HG02981 (cell line): ENCODE measurements around the gene VPS13D.

Experiments
- ATAC-seq: cut with Tn5 transposase; IDR thresholded peaks from one replicate; pipeline ENCODE4 v1.9.1; 2021; ENCODE audit warnings: mild to moderate bottlenecking, moderate library complexity; ENCODE audit not compliant: unreplicated experiment

VPS13D gene

DNA sequence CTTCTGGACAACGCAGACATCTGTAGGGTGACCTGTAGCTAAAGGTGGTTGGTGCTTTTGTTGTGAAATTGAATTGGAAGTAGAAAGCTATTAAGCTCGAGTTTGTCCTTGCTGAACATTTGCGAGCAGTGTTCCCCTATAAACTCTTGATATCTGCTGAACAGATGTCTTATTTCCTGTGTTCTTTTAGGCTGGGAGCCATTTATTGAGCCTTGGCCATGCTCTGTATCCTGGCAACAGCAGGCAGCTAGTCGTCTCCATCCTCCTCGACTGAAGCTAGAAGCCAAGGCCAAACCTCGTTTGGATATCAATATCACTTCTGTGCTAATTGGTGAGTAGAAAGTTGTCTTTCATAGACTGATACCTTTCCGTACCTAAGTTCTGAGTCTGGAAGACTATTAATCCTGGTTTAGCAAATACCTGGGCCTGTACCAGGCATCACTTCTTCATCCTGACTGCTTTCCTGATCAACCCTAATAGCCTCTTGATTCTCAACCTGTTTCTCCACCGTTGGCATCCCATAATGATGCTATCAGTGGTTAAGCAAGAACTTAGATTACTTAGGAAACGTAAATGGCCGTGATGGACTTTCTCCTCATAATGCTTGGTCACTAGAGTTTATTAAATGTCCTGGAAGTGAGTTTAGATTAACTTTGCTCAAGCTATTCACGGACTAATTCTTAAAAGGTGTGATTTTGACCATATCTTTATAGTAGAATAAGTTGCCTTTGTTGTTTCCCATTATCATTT is 103.4 kb downstream of the VPS13D start:
- ATAC-seq = no peak

DNA sequence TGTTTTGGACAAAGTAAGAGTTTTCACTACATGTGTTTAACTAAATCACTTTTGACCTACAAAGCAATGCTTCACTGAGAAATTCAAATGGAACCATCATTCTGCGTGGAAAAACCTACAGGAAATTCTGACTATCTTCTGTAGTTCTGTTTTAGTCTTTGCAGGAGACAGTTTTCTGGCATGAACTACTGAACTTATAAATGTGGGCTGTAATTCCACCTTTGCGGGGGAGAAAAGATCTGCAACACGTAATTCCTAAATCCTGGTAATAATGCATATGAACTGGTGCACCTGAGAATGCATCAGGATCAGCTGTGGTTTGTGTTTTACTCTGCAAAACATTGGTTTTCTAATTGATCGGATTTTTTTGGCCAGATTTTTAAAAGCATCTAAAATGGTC is 106.0 kb downstream of the VPS13D start:
- ATAC-seq = no peak

DNA sequence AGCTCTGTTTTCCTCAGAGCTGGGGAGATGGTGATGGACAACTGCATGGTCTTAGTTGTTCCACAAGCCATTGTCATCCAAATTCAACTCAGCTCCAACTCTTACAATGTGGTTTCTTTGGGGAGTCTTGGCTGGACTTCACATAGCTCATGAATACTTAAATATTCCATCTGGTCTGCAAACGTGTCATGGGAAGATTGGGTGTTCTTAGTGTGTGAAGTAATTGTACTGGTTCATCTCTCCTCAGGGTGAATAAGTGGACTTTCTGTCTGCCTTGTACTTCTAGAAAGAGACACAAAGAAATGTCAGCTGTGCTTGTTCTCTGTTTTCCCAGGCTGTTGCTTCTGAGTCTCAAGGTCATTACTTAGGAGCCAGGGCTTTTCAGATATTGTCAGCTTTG is 106.6 kb downstream of the VPS13D start:
- ATAC-seq = no peak

DNA sequence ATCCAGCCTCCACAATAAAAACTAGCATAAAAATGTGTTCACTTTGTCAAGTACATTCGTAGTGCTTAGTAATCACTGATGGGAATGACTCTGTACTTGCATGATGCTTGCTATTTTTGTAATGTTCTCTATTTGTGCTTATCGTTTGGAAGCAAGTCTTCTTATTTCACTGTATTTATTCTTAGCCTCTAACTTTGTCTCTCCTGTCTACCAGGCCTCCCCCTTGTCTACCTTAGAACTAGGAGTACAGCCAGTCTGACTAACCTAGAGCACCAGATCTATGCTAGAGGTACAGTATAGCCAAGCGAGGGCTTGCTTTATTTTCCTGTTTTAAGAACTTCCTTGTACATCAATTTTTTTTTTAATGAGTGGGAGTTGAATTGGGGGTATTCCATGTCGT is 108.2 kb downstream of the VPS13D start:
- ATAC-seq = no peak

DNA sequence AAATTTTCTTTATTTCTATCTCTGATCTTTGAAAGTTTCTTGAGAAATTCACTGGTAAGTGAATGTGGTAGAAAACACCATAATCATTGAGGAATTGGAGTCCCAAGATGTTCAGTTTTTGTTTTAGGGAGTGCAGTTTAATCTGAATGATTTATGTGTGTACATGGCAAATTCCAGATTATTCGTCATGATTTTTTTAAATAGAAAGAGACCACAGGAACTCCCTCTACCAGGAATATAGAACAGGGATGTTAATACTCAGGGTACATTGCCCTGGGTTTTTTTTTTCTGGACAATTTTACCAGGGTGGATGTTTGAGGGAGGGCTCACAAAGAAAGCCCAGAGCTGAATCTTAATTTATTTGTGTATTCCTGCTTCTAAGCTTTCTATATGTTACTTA is 109.0 kb downstream of the VPS13D start:
- no peak for ATAC-seq

DNA sequence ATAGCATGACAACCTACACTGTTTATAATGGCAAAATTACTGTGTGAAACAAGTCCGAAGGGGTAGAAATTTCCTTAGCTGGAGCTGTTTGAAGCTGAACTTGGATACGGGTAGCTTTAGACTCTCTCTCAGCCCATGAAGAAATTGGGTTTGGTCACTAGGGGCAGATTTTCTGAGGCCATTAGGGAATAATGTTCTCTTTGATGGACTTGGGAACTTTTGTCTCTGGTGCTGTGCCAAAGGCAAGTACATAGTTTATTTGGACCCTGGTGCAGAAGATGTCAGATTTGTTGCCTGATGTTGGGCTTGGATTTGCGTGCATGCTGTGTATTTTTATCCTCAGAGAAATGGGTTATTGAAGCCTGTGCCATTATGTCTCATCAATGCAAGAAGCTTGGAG is 109.6 kb downstream of the VPS13D start:
- no peak for ATAC-seq

DNA sequence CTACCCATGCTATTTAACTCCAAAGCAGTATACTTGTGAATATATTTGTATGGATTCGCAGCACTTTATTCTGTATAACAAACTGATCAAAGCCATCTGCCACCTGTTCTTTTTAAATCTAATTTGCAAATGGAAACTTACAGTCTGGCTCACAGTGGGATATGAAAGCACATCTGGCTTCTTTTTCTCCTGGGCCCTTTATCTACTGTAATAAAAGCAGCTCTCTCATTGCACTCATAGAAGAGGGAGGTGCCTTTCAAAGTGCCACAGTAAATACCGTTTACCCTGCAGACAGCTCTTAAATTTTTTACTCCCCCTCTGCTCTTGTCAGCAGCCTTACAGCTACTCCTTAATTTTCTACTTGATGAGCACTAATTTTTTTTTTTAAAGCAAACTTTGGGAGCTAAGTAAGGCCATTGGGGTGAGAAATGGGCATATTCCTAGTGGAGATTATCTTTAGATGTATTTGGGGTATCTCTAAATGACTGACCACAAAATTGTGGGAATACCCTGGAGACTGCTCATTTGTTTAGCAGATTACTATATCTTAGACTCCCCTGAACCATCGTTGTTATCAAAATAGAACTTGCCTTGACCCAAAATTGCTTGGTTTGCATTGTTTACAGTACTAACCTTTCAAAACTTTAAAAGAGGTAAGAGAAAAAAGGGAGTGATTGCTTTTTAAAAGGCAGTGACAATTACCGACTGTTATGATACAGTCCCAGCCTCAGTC is 110.1 kb downstream of the VPS13D start:
- no peak for ATAC-seq

DNA sequence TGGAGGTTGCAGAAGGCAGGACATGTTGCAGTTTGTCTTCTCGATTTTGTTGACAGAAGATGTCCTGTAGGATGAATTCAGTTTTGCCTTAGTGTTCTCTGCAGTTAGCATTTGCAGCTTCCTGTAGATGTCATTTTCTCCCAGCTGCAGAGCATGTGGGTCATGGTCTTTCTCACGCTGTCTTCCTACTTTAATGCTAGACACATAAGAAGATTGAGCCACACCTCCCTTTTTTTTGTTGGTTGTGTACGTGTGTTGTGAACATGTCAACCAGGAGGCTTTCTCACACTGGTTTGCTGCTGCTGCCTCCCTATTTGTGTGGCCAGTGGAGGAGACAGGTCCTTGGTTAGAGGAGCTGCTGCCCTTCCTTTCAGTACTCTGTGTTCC is 110.7 kb downstream of the VPS13D start:
- ATAC-seq = no peak

DNA sequence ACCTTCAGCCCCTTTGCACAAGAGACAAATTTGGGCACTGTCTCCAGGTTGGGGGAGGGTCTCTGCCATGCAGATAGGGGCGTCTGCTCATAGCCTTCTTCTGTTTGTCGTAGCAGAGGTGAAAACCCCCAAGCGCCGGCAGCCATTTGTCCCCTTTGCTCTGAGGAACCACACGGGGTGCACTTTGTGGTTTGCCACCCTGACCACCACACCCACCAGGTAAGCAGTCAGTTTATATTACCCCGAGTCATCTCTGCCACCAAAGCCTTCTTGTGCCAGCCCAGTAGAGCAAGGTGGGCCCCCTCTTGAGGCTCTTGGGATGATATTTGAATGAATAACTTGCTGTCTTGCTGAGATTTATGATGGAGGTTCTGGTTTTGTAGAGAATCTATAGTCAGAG is 111.8 kb downstream of the VPS13D start:
- no peak for ATAC-seq

DNA sequence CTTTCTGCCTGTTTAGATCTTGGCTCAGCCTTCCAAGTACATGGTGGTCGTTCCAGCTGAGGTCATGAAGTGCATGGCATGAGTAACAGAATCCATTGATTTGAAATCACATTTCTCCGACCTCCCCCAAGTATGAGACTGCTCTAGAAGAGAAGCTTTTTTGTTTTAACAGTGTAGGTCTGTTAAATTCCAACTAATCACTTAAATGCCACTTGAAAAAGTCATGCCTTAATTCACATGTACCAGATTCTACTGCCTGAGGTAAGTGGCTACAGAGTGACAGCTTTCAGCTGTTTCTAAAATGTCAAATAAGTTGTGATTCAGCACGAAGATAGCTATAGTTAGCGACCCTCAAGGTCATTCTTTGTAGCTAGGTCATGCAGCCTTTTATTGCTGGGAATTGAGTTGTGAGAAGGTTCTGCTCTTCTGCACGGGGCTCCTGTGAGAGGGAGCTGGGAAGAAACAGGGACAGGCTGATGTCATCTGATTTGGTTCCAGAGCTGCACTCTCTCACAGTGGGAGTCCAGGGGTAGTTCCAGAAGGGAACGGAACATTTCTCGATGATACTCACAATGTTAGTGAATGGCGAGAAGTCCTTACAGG is 112.7 kb downstream of the VPS13D start:
- no peak for ATAC-seq

DNA sequence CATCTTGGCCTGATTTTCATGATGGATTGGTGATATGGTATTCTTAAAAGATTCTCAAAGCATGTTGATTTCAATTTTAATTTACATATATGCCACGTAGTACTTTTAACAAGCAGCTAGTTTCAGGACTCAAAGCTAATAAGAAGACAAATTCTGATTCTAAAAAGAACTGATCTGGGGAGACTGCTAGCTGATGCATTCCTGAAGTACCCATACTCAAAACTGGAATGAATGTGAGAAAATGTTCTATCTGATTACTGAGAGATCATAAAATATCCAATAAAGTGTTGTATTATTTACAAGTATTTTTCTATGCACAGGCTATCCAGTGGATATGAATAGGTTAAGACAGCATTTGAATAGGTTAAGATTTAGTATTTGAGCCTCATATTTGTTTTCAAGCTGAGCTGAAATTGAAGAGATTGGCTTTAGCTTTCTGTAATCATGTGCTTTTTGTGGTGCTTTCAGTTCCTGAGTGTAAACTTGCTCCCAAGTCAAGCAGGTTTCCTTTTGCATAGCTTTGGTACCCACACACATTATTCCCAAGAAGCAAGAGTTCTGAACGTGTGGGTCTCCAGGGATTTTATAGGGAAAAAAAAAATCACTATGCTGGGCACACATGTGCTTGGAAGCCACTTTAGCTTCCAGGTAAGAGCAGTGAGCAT is 114.1 kb downstream of the VPS13D start:
- no peak for ATAC-seq

DNA sequence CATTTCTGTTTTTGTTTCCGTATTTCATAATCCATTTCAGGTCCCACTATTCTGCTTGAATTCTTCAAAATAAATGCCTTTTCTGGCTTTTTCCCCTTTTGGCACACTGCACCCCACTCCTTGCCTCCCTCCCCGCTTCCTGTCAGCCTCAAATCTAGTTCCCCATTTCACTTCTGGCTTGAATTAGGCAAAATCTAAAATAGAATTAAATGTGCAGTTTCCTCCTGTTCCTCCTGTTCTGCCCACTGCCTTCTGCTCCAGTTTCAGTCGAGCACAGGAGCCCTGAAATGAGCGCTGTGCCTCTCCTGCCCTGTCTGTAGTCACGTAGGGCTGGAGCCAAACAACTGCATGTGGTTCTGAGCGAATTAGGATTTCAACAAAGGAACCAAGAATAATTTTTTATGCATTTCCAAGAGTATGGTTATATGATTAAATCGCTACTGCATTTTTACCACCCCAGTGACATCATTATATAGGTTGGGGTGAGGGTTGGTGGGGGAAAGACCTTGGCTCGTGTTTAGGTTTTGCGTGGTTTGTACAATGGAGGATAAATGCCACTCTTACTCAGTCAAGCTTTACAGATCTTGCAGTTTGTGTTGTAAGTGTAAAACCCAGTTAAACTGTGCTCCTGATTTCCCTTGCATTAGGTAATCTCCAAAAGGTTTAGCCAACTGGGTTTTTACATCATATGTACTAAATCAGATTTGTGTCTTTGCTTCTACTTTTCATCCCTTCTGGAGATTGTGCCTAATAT is 114.9 kb downstream of the VPS13D start:
- no peak for ATAC-seq

DNA sequence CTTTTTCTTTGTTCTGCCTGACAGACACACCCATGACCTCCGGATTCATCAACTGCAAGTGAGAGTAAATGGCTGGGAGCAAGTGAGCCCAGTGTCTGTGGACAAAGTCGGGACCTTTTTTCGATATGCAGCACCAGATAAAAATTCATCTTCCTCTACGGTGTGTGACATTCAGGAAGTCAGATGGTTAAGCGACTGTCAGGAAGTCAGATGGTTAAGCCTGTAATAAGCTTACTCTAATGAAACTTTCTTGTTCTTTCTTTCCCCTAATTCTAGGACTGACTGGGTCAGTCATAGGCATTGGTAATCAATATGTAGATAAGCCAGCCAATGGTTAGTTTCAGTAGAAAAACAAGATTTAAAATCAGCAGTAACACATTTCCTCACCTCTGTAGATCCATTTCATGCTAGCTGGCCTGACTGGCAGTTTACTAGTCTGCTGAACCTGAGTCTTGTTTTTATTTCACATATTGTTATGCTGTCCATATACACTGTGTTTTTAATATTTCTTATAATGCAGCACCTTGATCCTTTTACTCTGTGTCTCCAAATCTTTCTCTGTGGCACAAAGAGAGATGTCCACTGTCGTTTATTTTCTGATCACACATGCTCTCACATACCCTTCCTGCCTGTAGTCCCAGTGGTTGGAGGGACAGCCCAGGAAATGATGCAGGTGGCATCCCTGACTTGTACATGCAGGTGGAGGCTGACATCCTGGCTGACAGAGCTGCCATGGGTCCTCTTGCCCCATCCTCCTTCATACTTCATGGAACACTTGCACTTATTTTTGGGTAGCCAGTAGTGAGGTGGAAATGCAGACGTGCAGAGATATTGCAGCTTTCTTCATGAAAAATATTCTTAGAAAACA is 115.8 kb downstream of the VPS13D start:
- ATAC-seq = no peak

DNA sequence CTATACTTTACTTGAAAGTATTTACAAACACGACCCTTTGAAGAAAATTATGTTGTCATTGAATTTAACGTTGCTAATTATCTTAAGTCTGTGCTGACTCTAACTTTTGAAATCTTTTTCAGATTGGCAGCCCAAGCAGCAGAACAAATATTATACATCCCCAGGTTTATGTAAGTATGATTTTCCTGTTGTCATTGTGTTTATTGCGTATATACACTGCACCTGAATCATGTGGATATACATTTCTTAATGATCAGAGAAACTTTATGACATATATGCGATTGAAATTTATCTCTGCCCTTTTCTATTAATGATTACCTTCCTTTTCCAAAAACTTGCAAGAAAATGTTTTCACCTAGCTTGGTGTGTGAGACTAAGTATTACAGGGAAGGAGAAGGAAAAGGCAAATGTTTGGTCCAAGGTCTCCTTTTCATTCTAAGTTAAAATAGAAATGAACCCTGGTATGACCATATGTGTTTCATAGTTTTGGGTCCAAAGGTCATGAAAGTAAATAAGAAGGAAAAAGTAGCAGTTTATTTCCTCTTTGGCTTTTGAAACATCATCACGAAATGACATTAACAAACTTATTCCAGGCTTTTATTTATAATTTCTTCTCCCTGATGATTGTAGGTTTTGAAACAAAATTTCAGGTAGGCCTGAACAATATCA is 116.8 kb downstream of the VPS13D start:
- no peak for ATAC-seq

DNA sequence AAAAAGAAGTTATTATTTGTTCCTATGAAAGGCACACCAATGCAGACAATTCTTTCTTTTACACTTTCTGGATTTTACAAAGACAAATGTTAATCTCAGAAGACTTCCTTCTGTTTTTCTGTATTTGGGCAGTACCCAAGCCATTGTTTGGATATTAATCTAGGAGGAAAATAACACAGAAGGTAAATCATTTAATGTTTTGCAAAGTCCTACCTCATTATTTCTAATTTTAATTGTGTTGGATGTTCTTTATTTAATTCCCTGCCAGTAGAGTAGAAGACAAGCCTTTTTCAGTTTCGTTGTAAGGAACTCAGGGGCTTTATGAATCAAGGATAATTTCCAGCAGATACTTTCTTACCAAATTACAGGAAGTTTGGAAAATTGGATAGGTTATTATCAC is 118.3 kb downstream of the VPS13D start:
- ATAC-seq = no peak

DNA sequence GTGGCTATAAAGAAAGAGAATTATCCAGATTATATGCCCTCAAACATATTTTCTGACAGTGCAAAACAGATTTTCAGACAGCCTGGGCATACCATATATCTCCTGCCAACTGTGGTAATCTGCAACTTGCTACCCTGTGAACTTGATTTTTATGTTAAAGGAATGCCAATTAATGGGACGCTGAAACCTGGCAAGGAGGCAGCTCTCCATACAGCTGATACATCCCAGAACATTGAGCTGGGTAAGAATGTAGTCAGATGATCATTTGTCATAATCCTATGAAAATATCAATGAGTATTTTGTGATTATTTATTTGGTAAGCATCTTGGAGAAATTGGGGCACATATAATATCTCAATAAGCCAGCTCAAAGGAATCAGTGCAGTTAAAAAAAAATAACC is 124.2 kb downstream of the VPS13D start:
- ATAC-seq = no peak

DNA sequence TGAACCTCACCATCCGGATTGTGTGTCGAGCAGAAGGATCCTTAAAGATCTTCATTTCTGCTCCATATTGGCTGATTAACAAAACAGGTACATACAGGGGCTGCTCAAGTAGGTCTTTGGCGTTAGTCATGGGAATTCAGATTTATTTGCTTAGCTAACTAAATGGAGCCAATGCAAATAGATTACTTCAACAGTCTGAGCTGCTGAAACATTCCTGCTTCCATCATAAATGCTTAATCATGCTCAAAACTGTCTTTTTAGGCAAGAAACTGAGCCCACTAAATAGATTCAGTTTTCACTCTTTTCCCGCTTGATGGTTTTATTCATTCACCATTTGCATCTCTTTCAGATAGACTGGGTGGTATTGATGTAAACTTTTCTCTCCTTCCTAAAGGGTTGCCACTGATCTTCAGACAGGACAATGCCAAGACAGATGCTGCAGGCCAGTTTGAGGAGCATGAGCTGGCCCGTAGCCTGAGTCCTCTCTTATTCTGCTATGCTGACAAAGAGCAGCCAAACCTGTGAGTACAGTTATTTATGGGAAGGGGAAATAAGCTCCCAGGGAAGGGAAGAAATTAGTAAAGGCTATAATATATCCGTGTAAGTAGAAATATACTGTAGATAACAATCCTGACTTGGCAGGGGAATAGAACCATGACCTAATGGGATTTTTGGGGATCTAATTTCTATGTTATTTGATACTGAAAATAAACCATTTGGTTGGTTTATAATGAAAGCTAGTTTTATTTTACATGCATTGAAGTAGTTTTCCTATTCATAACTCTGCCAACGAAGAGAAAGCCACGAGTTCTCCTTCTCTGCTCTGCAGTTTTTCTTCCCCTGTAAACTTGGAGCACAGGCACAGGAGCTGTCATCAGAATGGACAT is 126.4 kb downstream of the VPS13D start:
- ATAC-seq = no peak

DNA sequence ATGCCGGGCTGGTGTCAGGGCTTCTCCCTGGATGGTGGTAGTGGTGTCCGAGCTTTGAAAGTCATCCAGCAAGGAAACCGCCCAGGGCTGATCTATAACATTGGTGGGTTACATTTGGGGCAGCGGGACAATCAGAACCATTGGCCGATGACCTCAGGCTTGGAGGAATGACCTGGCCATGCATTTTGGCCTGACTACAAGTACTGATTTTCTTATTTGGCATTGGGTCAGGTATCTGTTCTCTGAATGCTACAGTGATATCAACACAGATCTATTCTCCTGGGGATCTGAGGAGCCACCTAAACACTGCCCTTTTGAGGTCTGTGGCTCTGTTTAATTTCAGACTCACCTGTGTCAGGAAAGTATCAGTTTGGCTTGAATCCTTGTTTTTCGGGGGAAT is 128.7 kb downstream of the VPS13D start:
- no peak for ATAC-seq
